Fibroblast of lung (primary cell): ENCODE results near the gene ASCC3. TPM values are rescaled to one million over a fixed set of nuclear protein-coding genes. Genes with fewer than 3 reads are reported as not detected.

Experiments
- DNase-seq, 2 donors: peaks; one replicate each; pipeline versions ENCODE4 v3.0.0 to v3.0.0-alpha.2; 2010; ENCODE audit warnings: low read depth in 2 of 2
- H2AFZ ChIP-seq: 2 replicates; pipeline ENCODE4 v1.5.1; 2012; ENCODE audit warnings: low read length, control low read depth, inconsistent platforms
- H3K27ac ChIP-seq: 2 replicates; pipeline ENCODE4 v1.5.1; 2011; ENCODE audit warnings: low read length, control low read depth; ENCODE audit not compliant: insufficient read depth
- H3K27me3 ChIP-seq: 2 replicates; pipeline ENCODE4 v1.5.1; 2011; ENCODE audit warnings: mild to moderate bottlenecking, low read length; ENCODE audit not compliant: control insufficient read depth, insufficient read depth
- H3K36me3 ChIP-seq: 2 replicates; pipeline ENCODE4 v1.5.1; 2011; ENCODE audit warnings: low read length; ENCODE audit not compliant: control insufficient read depth, insufficient read depth
- H3K4me1 ChIP-seq: 2 replicates; pipeline ENCODE4 v1.5.1; 2011; ENCODE audit warnings: low read length; ENCODE audit not compliant: control insufficient read depth, insufficient read depth; ENCODE audit errors: extremely low read depth
- H3K4me2 ChIP-seq: 2 replicates; pipeline ENCODE4 v1.5.1; 2011; ENCODE audit warnings: low read length, control low read depth; ENCODE audit not compliant: insufficient read depth; ENCODE audit errors: extremely low read depth
- H3K4me3 ChIP-seq, 4 experiments: fragments of 200-600 bp in 1 of 4; sonication (generic) in 1 of 4; replicated peaks in 1 of 4; 2 replicates each; pipeline ENCODE4 v1.5.1; 2011 to 2016; ENCODE audit warnings: low read length in 4 of 4, low read depth in 3 of 4, mild to moderate bottlenecking in 3 of 4, control low read depth in 2 of 4, inconsistent platforms in 1 of 4, mixed read lengths in 1 of 4; ENCODE audit not compliant: insufficient read depth in 1 of 4; ENCODE audit errors: control extremely low read depth in 1 of 4
- H3K79me2 ChIP-seq: 2 replicates; pipeline ENCODE4 v1.5.1; 2012; ENCODE audit warnings: mild to moderate bottlenecking, low read length, inconsistent platforms; ENCODE audit not compliant: control insufficient read depth, insufficient read depth
- H3K9ac ChIP-seq: 2 replicates; pipeline ENCODE4 v1.5.1; 2011; ENCODE audit warnings: mild to moderate bottlenecking, low read length, control low read depth; ENCODE audit not compliant: insufficient read depth
- H3K9me3 ChIP-seq: 2 replicates; pipeline ENCODE4 v1.5.1; 2012; ENCODE audit warnings: low read depth, low read length; ENCODE audit not compliant: control insufficient read depth, insufficient read depth
- H4K20me1 ChIP-seq: 2 replicates; pipeline ENCODE4 v1.5.1; 2011; ENCODE audit warnings: low read length; ENCODE audit not compliant: control insufficient read depth, insufficient read depth; ENCODE audit errors: extremely low read depth
- EZH2 ChIP-seq: IDR thresholded peaks from 2 replicates; pipeline ENCODE4 v1.5.1; 2012; ENCODE audit warnings: low read length, control low read depth, mild to moderate bottlenecking; ENCODE audit errors: missing control alignments
- polyA plus RNA-seq, 2 donors: library from polyadenylated mRNA; depleted of rRNA in 1 of 2; stranded (reverse) in 1 of 2; unstranded in 1 of 2; fragments of >200 nt; gene quantifications; 2 replicates each; pipeline ENCODE4 v1.2.1, GENCODE V29; 2011 to 2012; ENCODE audit warnings: missing spikeins in 1 of 2
- total RNA-seq: library from RNA; depleted of rRNA; stranded (reverse); fragments of >200 nt; gene quantifications from 2 replicates; pipeline ENCODE4 v1.2.1, GENCODE V29; 2014
- TF ChIP-seq, protein P1 (sequence below), 2 donors: IDR thresholded peaks in 1 of 2; conservative IDR thresholded peaks in 1 of 2; 1 replicate in 1 of 2; 2 replicates in 1 of 2; pipeline ENCODE4 v1.5.1; 2011 to 2012; ENCODE audit warnings: low read length in 2 of 2, control low read depth in 1 of 2, inconsistent platforms in 1 of 2, low read depth in 1 of 2, mild to moderate bottlenecking in 1 of 2

ASCC3 gene
- total and polyA plus RNA-seq, 2 donors (not counting 1 experiment from before 2014, with no cell fraction given), result 36.2 to 75.3 TPM

DNA sequence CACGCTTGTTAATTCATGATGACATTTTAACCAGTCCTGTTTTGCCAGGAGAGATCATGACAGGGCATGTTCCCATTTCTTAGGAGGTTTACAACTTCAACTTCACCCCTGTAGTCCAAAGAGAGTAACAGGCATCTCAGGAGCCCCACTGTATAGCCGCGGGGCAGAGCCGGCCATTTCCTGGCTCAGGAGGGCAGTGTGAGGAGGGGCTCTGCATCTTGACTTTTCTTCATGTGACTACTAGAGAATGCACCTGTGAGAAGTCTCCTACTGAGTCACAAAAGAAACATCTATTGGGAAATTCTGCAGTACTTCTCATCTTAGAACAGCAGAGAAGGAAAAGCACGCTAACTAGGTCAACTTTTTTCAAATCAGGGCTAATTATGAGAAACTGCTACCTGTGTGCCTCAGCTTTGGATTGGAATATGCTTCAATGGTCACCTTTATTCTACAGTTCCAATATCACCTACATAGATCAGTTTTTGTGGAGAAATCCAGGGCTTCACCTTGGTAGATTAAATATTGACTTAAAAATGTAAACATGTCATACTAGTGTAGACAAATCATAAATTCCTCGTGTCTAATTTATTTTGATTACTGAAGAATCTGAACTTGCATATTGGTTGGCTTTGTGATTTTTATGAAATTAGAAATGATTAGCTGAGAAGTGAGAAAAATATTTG, 387.8 kb downstream of the ASCC3 start:
- H3K4me2 ChIP-seq, result no peak overlapping the region
- no peaks in the 10 kb centered on the region for H3K9me3 ChIP-seq
- no peak overlapping the region for H2AFZ ChIP-seq
- no peaks in the 10 kb centered on the region for H3K79me2 ChIP-seq
- H4K20me1 ChIP-seq, result no peaks in the 10 kb centered on the region
- H3K4me1 ChIP-seq, result no peaks in the 10 kb centered on the region
- no peaks in the 10 kb centered on the region for H3K36me3 ChIP-seq
- H3K27ac ChIP-seq, result no peak overlapping the region
- TF ChIP-seq EZH2, result no peak
- TF ChIP-seq, protein P1, sequence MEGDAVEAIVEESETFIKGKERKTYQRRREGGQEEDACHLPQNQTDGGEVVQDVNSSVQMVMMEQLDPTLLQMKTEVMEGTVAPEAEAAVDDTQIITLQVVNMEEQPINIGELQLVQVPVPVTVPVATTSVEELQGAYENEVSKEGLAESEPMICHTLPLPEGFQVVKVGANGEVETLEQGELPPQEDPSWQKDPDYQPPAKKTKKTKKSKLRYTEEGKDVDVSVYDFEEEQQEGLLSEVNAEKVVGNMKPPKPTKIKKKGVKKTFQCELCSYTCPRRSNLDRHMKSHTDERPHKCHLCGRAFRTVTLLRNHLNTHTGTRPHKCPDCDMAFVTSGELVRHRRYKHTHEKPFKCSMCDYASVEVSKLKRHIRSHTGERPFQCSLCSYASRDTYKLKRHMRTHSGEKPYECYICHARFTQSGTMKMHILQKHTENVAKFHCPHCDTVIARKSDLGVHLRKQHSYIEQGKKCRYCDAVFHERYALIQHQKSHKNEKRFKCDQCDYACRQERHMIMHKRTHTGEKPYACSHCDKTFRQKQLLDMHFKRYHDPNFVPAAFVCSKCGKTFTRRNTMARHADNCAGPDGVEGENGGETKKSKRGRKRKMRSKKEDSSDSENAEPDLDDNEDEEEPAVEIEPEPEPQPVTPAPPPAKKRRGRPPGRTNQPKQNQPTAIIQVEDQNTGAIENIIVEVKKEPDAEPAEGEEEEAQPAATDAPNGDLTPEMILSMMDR (conservative IDR thresholded peaks at IDR 0.05 in 1 of 2, IDR thresholded peaks at IDR 0.05 in 1 of 2; ENCODE audit: low read depth in 1 of 2, low read length in 2 of 2), result no peak
- H3K4me3 ChIP-seq, result no peak overlapping the region
- no peak overlapping the region for H3K9ac ChIP-seq
- H3K27me3 ChIP-seq, result peaks cover 11% of the 10 kb centered on the region
- no peak for DNase-seq

DNA sequence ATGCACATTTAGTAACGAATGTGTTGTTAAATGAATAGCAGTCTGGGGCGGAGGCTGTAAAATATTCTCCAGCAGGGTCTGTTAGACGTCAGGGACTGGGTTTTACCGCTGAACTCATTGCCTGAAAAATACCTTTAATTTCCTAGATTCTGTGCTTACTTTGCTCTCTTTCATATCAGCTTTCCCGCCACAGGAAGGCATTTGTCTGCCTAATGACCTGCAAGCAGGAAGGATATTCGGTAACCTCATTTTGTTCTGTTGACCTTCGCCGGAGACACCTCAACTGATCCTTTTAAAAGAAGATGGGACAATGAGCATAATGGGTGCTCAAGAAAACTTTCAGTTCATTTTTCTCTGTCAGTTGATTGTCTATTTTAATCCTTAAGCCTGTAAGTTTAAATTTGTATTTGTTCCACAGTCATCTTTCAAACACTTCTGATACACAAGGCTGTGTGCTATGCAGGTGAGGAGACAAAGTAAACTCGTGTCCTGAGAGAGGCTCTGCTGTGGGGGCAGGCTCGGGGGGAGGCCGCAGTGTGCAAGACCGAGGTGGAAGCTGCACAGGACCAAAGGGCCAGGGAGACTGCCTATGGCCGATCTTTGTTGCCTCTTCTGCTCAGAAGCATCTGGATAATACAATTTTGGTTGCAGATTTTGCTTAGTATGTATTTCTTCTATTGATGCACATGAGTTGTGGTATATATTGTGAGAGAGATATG, 389.0 kb downstream of the ASCC3 start:
- Histone ChIP-seq H3K9me3 (no peaks in the 10 kb centered on the region), H4K20me1 (no peaks in the 10 kb centered on the region), H3K4me2 (no peak overlapping the region), H3K9ac (no peak overlapping the region), H3K4me1 (no peaks in the 10 kb centered on the region), H3K79me2 (no peaks in the 10 kb centered on the region), H3K36me3 (no peaks in the 10 kb centered on the region), H3K27ac (no peak overlapping the region), H3K4me3 (no peak overlapping the region), H3K27me3 (peaks cover 17% of the 10 kb centered on the region), H2AFZ (no peak overlapping the region)
- no peak for DNase-seq
- no peak for TF ChIP-seq EZH2
- TF ChIP-seq, protein P1 (conservative IDR thresholded peaks at IDR 0.05 in 1 of 2, IDR thresholded peaks at IDR 0.05 in 1 of 2; ENCODE audit: low read depth in 1 of 2, low read length in 2 of 2), result no peak

DNA sequence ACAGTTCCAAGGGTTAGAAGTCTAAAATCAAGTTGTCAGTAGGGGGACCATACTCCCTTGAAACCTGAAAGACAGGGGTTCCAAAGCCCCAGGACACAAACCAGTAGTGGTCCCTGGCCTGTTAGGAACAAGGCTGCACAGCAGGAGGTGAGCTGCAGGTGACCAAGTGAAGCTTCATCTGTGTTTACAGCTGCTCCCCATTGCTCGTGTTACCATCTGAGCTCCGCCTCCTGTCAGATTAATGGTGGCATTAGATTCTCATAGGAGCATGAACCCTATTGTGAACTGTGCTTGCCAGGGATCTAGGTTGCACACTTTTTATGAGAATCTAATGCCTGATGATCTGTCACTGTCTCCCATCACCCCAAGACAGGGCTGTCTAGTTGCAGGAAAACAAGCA, 391.1 kb downstream of the ASCC3 start:
- no peak overlapping the region for H3K27ac ChIP-seq
- no peak overlapping the region for H3K9ac ChIP-seq
- H3K79me2 ChIP-seq, result no peaks in the 10 kb centered on the region
- TF ChIP-seq EZH2, result no peak
- TF ChIP-seq, protein P1 (conservative IDR thresholded peaks at IDR 0.05 in 1 of 2, IDR thresholded peaks at IDR 0.05 in 1 of 2; ENCODE audit: low read depth in 1 of 2, low read length in 2 of 2), result no peak
- no peak overlapping the region for H3K4me3 ChIP-seq
- H4K20me1 ChIP-seq, result no peaks in the 10 kb centered on the region
- H3K27me3 ChIP-seq, result peaks cover 17% of the 10 kb centered on the region
- no peak overlapping the region for H2AFZ ChIP-seq
- no peak overlapping the region for H3K4me2 ChIP-seq
- no peaks in the 10 kb centered on the region for H3K36me3 ChIP-seq
- no peaks in the 10 kb centered on the region for H3K4me1 ChIP-seq
- no peaks in the 10 kb centered on the region for H3K9me3 ChIP-seq
- DNase-seq, result no peak
